PC-3 (cell line): ENCODE measurements around the gene PIK3C3. TPM values are rescaled to one million over a fixed set of nuclear protein-coding genes. Genes with fewer than 3 reads are reported as not detected.
A peak's percentile ranks its signal among the peaks of the same experiment; 100 is the strongest.

Experiments
- ATAC-seq: fragments of 200-7000 bp; cut with Tn5 transposase; 2 replicates; pipeline ENCODE4 v1.9.1; 2020; ENCODE audit warnings: mild to moderate bottlenecking, moderate library complexity
- BruUV-seq: library from RNA; stranded (reverse); fragments of 400-500 nt; replicated peaks from 2 replicates; lab custom pipeline; 2021; lab: Mats Ljungman, UMichigan
- CTCF ChIA-PET: fragments of 300-600 bp; sonication (Branson Sonifier 250); formaldehyde crosslinking; loops from one replicate; lab custom pipeline; 2022; ENCODE audit warnings: antibody characterized with exemption; lab: Charles Lee
- POLR2A ChIA-PET: fragments of 300-600 bp; sonication (Branson Sonifier 250); formaldehyde crosslinking; loops from one replicate; lab custom pipeline; 2022; ENCODE audit warnings: antibody characterized with exemption; ENCODE audit not compliant: unreplicated experiment; lab: Charles Lee
- DNase-seq: peaks from one replicate; pipeline ENCODE4 v3.0.0-alpha.2; 2015
- H2AFZ ChIP-seq: fragments of 300-600 bp; sonication (generic); 2 replicates; pipeline ENCODE4 v1.6.0; 2016; ENCODE audit warnings: antibody characterized with exemption, low read length
- H3F3A ChIP-seq: fragments of 300-600 bp; sonication (generic); one replicate; pipeline ENCODE4 v1.6.0; 2017; ENCODE audit warnings: antibody characterized with exemption, low read length, control low read depth, mild to moderate bottlenecking; ENCODE audit not compliant: unreplicated experiment
- H3K27ac ChIP-seq: fragments of 300-600 bp; sonication (generic); 2 replicates; pipeline ENCODE4 v1.5.1; 2016; ENCODE audit warnings: mild to moderate bottlenecking, low read length
- H3K27me3 ChIP-seq: fragments of 300-600 bp; sonication (generic); 2 replicates; pipeline ENCODE4 v1.6.1; 2016; ENCODE audit warnings: low read length, mixed read lengths
- H3K36me3 ChIP-seq: fragments of 300-600 bp; sonication (generic); 2 replicates; pipeline ENCODE4 v1.6.1; 2016; ENCODE audit warnings: low read depth, mixed run types, low read length, mixed read lengths
- H3K4me1 ChIP-seq: fragments of 300-600 bp; sonication (generic); 2 replicates; pipeline ENCODE4 v1.5.1; 2016; ENCODE audit warnings: low read length; ENCODE audit not compliant: insufficient read depth
- H3K4me2 ChIP-seq: fragments of 300-600 bp; sonication (generic); 2 replicates; pipeline ENCODE4 v1.6.0; 2016; ENCODE audit warnings: low read length
- H3K4me3 ChIP-seq: fragments of 300-600 bp; sonication (generic); 2 replicates; pipeline ENCODE4 v1.5.1; 2016; ENCODE audit warnings: mild to moderate bottlenecking, low read length, mixed read lengths
- H3K79me2 ChIP-seq: fragments of 300-600 bp; sonication (generic); 2 replicates; pipeline ENCODE4 v1.6.1; 2017; ENCODE audit warnings: low read length, mixed read lengths
- H3K9ac ChIP-seq: fragments of 300-600 bp; sonication (generic); 2 replicates; pipeline ENCODE4 v1.6.0; 2016; ENCODE audit warnings: mild to moderate bottlenecking, low read length
- H3K9me2 ChIP-seq: fragments of 300-600 bp; sonication (generic); replicated peaks from 2 replicates; pipeline ENCODE4 v1.6.1; 2016; ENCODE audit warnings: mixed run types, low read length, mixed read lengths
- H3K9me3 ChIP-seq: fragments of 300-600 bp; sonication (generic); 2 replicates; pipeline ENCODE4 v1.6.1; 2016; ENCODE audit warnings: low read length, mixed read lengths
- H4K20me1 ChIP-seq: fragments of 300-600 bp; sonication (generic); 2 replicates; pipeline ENCODE4 v1.6.1; 2016; ENCODE audit warnings: low read length, mixed read lengths
- CTCF ChIP-seq: fragments of 300-600 bp; sonication (generic); conservative IDR thresholded peaks from 2 replicates; pipeline ENCODE4 v1.5.1; 2017; ENCODE audit warnings: antibody characterized with exemption, low read depth, mild to moderate bottlenecking, low read length
- EZH2 ChIP-seq: fragments of 300-600 bp; sonication (generic); IDR thresholded peaks from one replicate; pipeline ENCODE4 v1.6.1; 2017; ENCODE audit warnings: antibody characterized with exemption, mild to moderate bottlenecking, low read length; ENCODE audit not compliant: unreplicated experiment
- EZH2phosphoT487 ChIP-seq: fragments of 300-600 bp; sonication (generic); IDR thresholded peaks from 2 replicates; pipeline ENCODE4 v1.6.1; 2018; ENCODE audit warnings: mild to moderate bottlenecking, antibody characterized with exemption, low read length, borderline replicate concordance
- intact Hi-C: fragments of 100-400 bp; cut with micrococcal nuclease; formaldehyde crosslinking; loops from 2 replicates; pipeline ENCODE4 v1.9.0; 2023
- total RNA-seq: library from RNA; depleted of rRNA; stranded (reverse); fragments of >200 nt; gene quantifications from 2 replicates; pipeline ENCODE4 v1.2.3, GENCODE V29; 2014

Gene PIK3C3
- total RNA-seq, 1 experiment from 2014 or later, result 25.9 TPM

DNA sequence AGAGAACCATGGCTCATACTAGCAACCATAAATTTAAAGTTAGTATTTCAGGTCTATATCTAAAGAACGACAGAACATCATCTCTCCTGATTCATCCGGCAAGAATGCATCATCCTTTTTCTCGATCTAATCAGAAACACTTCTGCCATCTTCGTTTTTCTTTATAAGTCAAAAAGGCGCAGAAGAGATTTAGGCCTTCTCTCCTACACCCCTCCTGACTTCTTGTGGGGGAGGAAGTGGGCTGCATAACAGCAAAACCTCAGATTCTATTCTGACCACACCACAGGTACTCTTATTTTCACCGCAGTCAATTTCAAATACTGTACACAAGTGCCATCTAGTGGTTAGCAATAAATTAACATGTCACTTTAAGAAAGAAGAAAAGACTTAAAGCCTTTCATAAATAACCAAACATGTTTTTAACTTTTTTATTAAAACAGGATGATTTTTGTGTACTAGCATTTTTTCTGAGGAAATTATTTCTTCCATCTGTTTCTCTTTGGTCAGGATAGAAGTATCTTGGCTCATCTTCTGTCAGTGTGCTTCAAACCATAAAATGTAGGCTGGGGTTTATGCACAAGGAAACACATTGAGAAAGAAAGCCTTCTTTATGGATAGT is 48.4 kb upstream of the PIK3C3 start:
- Histone ChIP-seq H3K4me2 (peak overlapping the region; percentile 64), H4K20me1 (no peaks in the 10 kb centered on the region), H3K79me2 (no peaks in the 10 kb centered on the region), H3K9ac (no peak overlapping the region), H3K27ac (no peak overlapping the region), H3K27me3 (no peaks in the 10 kb centered on the region), H3K4me1 (peaks cover 9% of the 10 kb centered on the region; the same call in 1 of the 2 replicates), H3K4me3 (no peak overlapping the region), H3K9me2 (no peaks in the 10 kb centered on the region), H3F3A (no peaks in the 10 kb centered on the region), H3K9me3 (no peaks in the 10 kb centered on the region), H3K36me3 (no peaks in the 10 kb centered on the region), H2AFZ (no peak overlapping the region)
- no TSS peak for BruUV-seq
- CTCF ChIA-PET, result no interaction called here
- intact Hi-C loops, result loop anchor here (2.0 to 5.0 kb wide), 3 partner anchors 139 to 509 kb away; no protein-coding TSS in a partner anchor
- ATAC-seq, result peak; percentile 55
- TF ChIP-seq EZH2phosphoT487, result no peak
- TF ChIP-seq EZH2, result no peak
- TF ChIP-seq CTCF, result peak; percentile 58
- POLR2A ChIA-PET, result no interaction called here
- DNase-seq, result peak; percentile 61

DNA sequence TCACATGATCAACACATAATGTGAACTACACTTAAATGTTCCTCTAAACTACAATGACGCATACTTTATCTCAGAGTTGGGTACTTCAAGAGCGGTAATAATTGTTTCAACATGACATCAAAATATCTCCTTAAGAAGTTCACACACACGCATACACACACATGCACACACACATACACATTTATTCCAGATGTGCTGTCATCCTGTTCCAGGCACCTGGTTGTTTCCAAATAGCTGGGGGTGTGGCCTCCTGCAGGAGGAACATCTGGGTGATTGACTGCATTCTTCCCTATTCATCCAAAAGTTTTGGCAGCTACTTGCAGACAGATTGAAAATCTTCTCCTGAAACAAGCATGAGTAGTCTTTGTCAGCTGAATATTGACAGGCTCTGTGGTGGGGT is 37.9 kb upstream of the PIK3C3 start:
- POLR2A ChIA-PET, result no interaction called here

More for the DNA sequence above, 37.9 kb upstream of the PIK3C3 start:
- TF ChIP-seq EZH2 (no peak), EZH2phosphoT487 (no peak), CTCF (no peak)
- H3K9me3 ChIP-seq, result no peaks in the 10 kb centered on the region
- H3K9ac ChIP-seq, result no peak overlapping the region
- intact Hi-C loops, result no loop called here
- H3K4me2 ChIP-seq, result no peak overlapping the region
- H2AFZ ChIP-seq, result no peak overlapping the region
- H3K79me2 ChIP-seq, result no peaks in the 10 kb centered on the region
- no peaks in the 10 kb centered on the region for H3F3A ChIP-seq
- DNase-seq (no peak), ATAC-seq (no peak)
- no peaks in the 10 kb centered on the region for H3K36me3 ChIP-seq
- H3K27me3 ChIP-seq, result no peaks in the 10 kb centered on the region
- no peak overlapping the region for H3K4me3 ChIP-seq
- no TSS peak for BruUV-seq
- no peak overlapping the region for H3K27ac ChIP-seq
- no peaks in the 10 kb centered on the region for H3K9me2 ChIP-seq
- CTCF ChIA-PET, result no interaction called here
- no peaks in the 10 kb centered on the region for H3K4me1 ChIP-seq
- H4K20me1 ChIP-seq, result no peaks in the 10 kb centered on the region
